Measurements from ENCODE around the gene TUBA4B.

Gene TUBA4B

DNA sequence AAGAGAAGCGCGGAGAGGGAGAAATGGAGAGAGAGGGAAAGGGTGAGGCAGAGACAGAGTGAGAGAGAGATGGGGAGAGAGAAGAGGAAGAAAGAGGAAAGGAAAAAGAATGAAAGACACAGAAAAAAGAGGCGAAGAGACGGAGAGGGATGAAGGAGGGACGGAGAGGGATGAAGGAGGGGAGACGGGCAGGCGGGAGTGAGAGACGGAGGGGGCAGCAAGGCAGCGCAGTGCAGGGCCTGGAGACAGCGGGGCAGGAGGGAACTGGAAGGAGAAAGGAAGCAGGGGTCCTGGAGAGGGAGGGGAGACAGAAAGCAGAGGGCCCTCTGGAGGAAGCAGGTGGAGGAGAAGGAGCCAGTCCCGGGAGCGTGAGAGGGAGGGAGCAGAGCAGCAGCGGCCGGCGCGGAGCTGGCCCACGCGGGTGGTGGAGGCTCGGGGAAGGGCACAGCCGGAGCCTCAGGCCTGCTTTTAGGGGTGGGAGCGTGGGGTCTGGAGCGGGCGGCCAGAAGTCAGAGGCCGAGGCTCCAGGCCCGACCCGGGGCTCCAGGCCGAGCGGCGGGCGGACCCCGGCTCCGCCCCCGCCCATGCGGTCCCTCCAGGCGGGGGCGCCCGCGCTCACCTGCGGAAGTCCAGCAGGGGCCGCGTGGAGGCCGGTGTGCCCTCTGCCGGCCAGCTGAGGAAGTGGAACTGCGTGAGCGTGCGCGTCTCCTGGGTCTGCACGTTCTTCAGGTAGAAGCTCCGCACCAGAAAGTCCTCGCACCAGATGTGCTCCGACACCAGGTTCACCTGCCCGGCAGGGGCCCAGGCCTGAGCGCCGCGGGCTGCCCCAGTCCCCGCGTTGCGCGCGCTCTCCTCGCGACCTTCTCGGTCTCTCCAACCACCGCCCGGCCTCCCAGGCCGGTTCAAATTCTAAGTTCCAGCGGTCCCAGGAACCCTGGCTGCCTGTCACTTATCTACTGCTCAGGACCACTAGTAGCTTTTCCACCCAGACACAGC is 41.6 kb downstream of the TUBA4B start:
- DNase-seq (ENCODE audit: low read depth in 1 of 2, low spot score in 1 of 2), result peak; percentile 72 to 81
- peaks cover 24% of the 10 kb centered on the region for H3K27me3 ChIP-seq (ENCODE audit: insufficient read depth, poor library complexity, severe bottlenecking)
- peak overlapping the region; percentile 52 for H3K4me3 ChIP-seq (replicated peaks; ENCODE audit: insufficient read depth, low read length)
- no peak overlapping the region for H3K27ac ChIP-seq (replicated peaks)
- TF ChIP-seq POLR2AphosphoS5 (IDR thresholded peaks at IDR 0.05; ENCODE audit: low read depth) (no peak), GABPA (IDR thresholded peaks at IDR 0.05; ENCODE audit: low read depth) (no peak), SPI1 (IDR thresholded peaks at IDR 0.05; ENCODE audit: borderline replicate concordance, low read depth) (peak; percentile 85)
- TF ChIP-seq, protein P1, sequence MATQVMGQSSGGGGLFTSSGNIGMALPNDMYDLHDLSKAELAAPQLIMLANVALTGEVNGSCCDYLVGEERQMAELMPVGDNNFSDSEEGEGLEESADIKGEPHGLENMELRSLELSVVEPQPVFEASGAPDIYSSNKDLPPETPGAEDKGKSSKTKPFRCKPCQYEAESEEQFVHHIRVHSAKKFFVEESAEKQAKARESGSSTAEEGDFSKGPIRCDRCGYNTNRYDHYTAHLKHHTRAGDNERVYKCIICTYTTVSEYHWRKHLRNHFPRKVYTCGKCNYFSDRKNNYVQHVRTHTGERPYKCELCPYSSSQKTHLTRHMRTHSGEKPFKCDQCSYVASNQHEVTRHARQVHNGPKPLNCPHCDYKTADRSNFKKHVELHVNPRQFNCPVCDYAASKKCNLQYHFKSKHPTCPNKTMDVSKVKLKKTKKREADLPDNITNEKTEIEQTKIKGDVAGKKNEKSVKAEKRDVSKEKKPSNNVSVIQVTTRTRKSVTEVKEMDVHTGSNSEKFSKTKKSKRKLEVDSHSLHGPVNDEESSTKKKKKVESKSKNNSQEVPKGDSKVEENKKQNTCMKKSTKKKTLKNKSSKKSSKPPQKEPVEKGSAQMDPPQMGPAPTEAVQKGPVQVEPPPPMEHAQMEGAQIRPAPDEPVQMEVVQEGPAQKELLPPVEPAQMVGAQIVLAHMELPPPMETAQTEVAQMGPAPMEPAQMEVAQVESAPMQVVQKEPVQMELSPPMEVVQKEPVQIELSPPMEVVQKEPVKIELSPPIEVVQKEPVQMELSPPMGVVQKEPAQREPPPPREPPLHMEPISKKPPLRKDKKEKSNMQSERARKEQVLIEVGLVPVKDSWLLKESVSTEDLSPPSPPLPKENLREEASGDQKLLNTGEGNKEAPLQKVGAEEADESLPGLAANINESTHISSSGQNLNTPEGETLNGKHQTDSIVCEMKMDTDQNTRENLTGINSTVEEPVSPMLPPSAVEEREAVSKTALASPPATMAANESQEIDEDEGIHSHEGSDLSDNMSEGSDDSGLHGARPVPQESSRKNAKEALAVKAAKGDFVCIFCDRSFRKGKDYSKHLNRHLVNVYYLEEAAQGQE (IDR thresholded peaks at IDR 0.05; ENCODE audit: insufficient replicate concordance, low read depth), result peak; percentile 44
- TF ChIP-seq, protein P2, sequence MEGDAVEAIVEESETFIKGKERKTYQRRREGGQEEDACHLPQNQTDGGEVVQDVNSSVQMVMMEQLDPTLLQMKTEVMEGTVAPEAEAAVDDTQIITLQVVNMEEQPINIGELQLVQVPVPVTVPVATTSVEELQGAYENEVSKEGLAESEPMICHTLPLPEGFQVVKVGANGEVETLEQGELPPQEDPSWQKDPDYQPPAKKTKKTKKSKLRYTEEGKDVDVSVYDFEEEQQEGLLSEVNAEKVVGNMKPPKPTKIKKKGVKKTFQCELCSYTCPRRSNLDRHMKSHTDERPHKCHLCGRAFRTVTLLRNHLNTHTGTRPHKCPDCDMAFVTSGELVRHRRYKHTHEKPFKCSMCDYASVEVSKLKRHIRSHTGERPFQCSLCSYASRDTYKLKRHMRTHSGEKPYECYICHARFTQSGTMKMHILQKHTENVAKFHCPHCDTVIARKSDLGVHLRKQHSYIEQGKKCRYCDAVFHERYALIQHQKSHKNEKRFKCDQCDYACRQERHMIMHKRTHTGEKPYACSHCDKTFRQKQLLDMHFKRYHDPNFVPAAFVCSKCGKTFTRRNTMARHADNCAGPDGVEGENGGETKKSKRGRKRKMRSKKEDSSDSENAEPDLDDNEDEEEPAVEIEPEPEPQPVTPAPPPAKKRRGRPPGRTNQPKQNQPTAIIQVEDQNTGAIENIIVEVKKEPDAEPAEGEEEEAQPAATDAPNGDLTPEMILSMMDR (IDR thresholded peaks at IDR 0.05; ENCODE audit: insufficient read depth, low read length), result peak; percentile 98

DNA sequence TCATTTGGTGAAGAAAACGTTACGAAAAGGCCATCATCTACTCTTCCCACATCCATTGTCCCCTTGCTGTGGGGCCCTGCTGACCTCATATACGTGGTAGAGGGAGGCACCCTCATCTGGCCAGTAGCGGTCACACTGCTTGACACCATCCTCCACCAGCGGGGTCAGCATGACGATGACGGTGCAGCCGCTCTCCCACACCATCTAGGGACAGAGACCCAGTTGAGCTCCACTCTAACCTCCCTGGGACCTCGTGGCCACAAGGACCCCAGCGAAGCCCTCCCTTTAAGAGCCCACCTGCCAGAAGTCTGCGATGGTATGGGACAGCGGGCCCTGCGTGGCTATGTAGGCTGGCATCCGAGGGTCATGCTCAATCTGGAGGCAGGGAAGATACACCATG is 43.1 kb downstream of the TUBA4B start:
- TF ChIP-seq, protein P1 (IDR thresholded peaks at IDR 0.05; ENCODE audit: insufficient replicate concordance, low read depth), result no peak
- TF ChIP-seq GABPA (IDR thresholded peaks at IDR 0.05; ENCODE audit: low read depth) (no peak), POLR2AphosphoS5 (IDR thresholded peaks at IDR 0.05; ENCODE audit: low read depth) (no peak), SPI1 (IDR thresholded peaks at IDR 0.05; ENCODE audit: borderline replicate concordance, low read depth) (no peak)
- TF ChIP-seq, protein P2 (IDR thresholded peaks at IDR 0.05; ENCODE audit: insufficient read depth, low read length), result no peak

DNA sequence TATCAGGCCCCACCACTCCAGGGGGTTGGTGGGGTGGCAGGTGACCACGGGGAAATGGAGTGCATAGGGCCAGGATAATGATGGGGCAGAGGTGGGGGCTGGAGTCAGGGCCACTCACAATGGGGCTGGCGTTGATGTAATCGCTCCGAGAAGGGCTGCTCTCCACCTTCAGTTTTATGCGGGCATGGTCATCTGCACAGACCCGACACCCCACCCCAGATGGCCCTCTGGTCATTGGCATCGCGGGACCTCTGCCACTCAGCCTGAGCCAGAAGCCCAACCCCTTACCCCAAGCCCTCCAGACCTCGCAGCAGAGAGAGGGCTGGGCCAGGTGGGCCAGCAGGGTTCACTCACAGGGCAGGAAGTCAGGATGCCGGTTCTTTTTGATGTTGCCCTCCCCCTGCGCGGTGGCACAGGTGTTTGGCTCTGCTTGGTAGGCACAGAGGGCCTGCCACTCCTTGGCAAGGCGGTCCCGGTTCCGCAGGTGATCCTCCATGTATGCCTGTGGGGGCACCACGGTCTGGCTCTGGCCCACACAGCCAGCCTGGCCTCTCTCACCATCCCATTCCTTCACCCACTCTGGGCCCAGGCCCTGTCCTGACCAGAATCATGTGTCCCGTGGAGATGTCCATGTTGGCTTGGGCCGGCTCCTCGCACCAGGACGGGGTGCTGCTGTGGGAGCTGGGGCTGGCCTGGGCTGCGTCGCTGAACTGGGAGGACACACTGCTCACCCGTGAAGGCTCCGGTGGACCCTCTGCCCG is 43.8 kb downstream of the TUBA4B start:
- no peak for TF ChIP-seq SPI1 (IDR thresholded peaks at IDR 0.05; ENCODE audit: borderline replicate concordance, low read depth)
- no peak for TF ChIP-seq GABPA (IDR thresholded peaks at IDR 0.05; ENCODE audit: low read depth)
- TF ChIP-seq, protein P2 (IDR thresholded peaks at IDR 0.05; ENCODE audit: insufficient read depth, low read length), result no peak
- TF ChIP-seq, protein P1 (IDR thresholded peaks at IDR 0.05; ENCODE audit: insufficient replicate concordance, low read depth), result no peak
- TF ChIP-seq POLR2AphosphoS5 (IDR thresholded peaks at IDR 0.05; ENCODE audit: low read depth), result no peak
- peaks cover 28% of the 10 kb centered on the region for H3K27me3 ChIP-seq (ENCODE audit: insufficient read depth, poor library complexity, severe bottlenecking)
- no peak for DNase-seq (ENCODE audit: low read depth in 1 of 2, low spot score in 1 of 2)
- H3K27ac ChIP-seq (replicated peaks), result no peak overlapping the region
- no peak overlapping the region for H3K4me3 ChIP-seq (replicated peaks; ENCODE audit: insufficient read depth, low read length)

More for the DNA sequence above, 43.1 kb downstream of the TUBA4B start:
- Histone ChIP-seq H3K27ac (replicated peaks) (no peak overlapping the region), H3K27me3 (ENCODE audit: insufficient read depth, poor library complexity, severe bottlenecking) (peaks cover 24% of the 10 kb centered on the region), H3K4me3 (replicated peaks; ENCODE audit: insufficient read depth, low read length) (no peak overlapping the region)
- DNase-seq (ENCODE audit: low read depth in 1 of 2, low spot score in 1 of 2), result no peak
